ENCODE data around the gene MRPS5.

MRPS5 gene

DNA sequence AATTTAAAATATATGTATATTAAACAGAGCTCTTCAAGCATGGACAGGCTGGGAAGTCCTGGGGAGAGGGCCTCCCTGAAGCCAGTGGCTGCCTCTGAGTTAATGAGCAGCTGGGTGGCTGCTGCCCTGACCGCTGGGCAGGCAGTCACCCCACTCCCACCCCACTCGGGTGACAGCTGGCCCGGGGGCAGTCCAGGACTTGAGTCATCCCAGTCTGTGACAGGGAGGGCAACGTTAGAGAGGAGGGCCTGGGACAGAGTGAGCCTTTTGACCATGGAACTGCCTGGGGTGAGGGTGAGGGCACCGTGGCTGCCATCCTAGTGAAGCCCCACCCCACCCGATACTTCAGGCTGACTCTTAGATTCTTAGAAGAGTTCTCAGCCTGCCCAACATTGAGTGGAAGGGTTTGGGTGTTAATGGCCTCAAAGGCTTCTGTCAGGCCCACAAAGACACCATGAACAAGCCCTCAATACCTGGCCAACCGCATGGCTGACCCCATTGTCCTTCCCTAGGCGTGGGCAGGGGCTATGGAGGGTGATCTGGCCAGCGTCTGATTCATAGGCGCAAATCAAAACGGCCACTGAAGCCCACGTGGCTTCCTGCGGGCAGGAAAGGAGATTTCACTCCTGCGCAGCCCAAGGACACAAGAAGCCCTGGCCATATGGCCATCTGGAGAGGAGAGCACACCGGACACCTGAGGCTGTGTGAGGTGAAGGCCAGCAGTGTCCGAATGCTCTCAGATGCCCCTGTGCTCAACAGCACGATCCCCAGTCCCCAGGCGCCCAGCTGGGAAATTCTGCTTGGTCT lies 47.5 kb downstream of the MRPS5 start:
- Histone ChIP-seq H3K27me3 (ENCODE audit: insufficient read depth, low read length) (no peaks in the 10 kb centered on the region), H3F3A (ENCODE audit: insufficient read depth, low read length) (no peaks in the 10 kb centered on the region), H3K4me3 (ENCODE audit: low read depth, low read length, poor library complexity, severe bottlenecking) (no peak overlapping the region), H3K27ac (ENCODE audit: low read depth, low read length, poor library complexity, severe bottlenecking) (no peak overlapping the region), H3K79me2 (ENCODE audit: insufficient read depth, low read length) (no peaks in the 10 kb centered on the region), H3K4me2 (ENCODE audit: low read length) (no peak overlapping the region), H4K20me1 (ENCODE audit: insufficient read depth, low read length) (no peaks in the 10 kb centered on the region), H3K36me3 (ENCODE audit: insufficient read depth, low read length) (no peaks in the 10 kb centered on the region), H2AFZ (ENCODE audit: low read length) (no peak overlapping the region), H3K9ac (ENCODE audit: low read length) (no peak overlapping the region), H3K9me2 (ENCODE audit: low read depth, low read length) (no peaks in the 10 kb centered on the region), H3K4me1 (ENCODE audit: insufficient read depth, low read length, severe bottlenecking) (peaks cover 7% of the 10 kb centered on the region), H3K9me3 (ENCODE audit: low read length) (no peaks in the 10 kb centered on the region)
- TF ChIP-seq, protein P1, sequence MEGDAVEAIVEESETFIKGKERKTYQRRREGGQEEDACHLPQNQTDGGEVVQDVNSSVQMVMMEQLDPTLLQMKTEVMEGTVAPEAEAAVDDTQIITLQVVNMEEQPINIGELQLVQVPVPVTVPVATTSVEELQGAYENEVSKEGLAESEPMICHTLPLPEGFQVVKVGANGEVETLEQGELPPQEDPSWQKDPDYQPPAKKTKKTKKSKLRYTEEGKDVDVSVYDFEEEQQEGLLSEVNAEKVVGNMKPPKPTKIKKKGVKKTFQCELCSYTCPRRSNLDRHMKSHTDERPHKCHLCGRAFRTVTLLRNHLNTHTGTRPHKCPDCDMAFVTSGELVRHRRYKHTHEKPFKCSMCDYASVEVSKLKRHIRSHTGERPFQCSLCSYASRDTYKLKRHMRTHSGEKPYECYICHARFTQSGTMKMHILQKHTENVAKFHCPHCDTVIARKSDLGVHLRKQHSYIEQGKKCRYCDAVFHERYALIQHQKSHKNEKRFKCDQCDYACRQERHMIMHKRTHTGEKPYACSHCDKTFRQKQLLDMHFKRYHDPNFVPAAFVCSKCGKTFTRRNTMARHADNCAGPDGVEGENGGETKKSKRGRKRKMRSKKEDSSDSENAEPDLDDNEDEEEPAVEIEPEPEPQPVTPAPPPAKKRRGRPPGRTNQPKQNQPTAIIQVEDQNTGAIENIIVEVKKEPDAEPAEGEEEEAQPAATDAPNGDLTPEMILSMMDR (IDR thresholded peaks at IDR 0.05; ENCODE audit: low read length), result no peak
- no peak for TF ChIP-seq EZH2 (IDR thresholded peaks at IDR 0.05; ENCODE audit: borderline replicate concordance, low read length)

DNA sequence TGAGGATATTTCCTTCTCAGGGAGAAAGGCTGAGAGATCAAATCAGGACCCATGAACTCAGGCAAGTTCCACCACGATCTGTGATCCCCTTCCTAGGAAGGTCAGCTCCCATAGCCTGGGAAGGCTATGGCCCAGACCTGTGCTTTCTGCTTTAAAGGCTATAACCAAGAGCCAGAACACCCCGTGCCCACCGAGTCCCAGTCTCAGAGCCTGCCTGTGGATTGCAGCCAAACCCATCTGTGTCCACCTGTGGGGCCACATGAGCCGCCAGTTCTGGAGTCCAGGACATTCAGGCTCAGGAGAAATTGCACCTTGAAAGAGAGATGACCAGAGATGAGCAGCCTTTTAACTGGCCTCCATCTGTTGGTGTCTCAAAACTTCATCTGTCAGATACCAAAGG lies 49.2 kb downstream of the MRPS5 start:
- Histone ChIP-seq H3K27me3 (ENCODE audit: insufficient read depth, low read length) (no peaks in the 10 kb centered on the region), H3K4me3 (ENCODE audit: low read depth, low read length, poor library complexity, severe bottlenecking) (no peak overlapping the region)

GRCh38 chr2:95071856-95072255 lies 49.8 kb downstream of the MRPS5 start:
- no peaks in the 10 kb centered on the region for H3K27me3 ChIP-seq (ENCODE audit: insufficient read depth, low read length)
- H4K20me1 ChIP-seq (ENCODE audit: insufficient read depth, low read length), result no peaks in the 10 kb centered on the region
- H3K27ac ChIP-seq (ENCODE audit: low read depth, low read length, poor library complexity, severe bottlenecking), result no peak overlapping the region
- H3K79me2 ChIP-seq (ENCODE audit: insufficient read depth, low read length), result no peaks in the 10 kb centered on the region
- no peaks in the 10 kb centered on the region for H3F3A ChIP-seq (ENCODE audit: insufficient read depth, low read length)
- no peak overlapping the region for H3K9ac ChIP-seq (ENCODE audit: low read length)
- H3K36me3 ChIP-seq (ENCODE audit: insufficient read depth, low read length), result no peaks in the 10 kb centered on the region
- TF ChIP-seq, protein P1 (IDR thresholded peaks at IDR 0.05; ENCODE audit: low read length), result no peak
- no peak for TF ChIP-seq EZH2 (IDR thresholded peaks at IDR 0.05; ENCODE audit: borderline replicate concordance, low read length)
- peaks cover 7% of the 10 kb centered on the region for H3K4me1 ChIP-seq (ENCODE audit: insufficient read depth, low read length, severe bottlenecking)
- H3K9me3 ChIP-seq (ENCODE audit: low read length), result no peaks in the 10 kb centered on the region
- H3K9me2 ChIP-seq (ENCODE audit: low read depth, low read length), result no peaks in the 10 kb centered on the region
- no peak overlapping the region for H2AFZ ChIP-seq (ENCODE audit: low read length)
- H3K4me2 ChIP-seq (ENCODE audit: low read length), result no peak overlapping the region
- no peak overlapping the region for H3K4me3 ChIP-seq (ENCODE audit: low read depth, low read length, poor library complexity, severe bottlenecking)

More for the DNA sequence above, 49.2 kb downstream of the MRPS5 start:
- H3K4me2 ChIP-seq (ENCODE audit: low read length), result no peak overlapping the region
- H3K4me1 ChIP-seq (ENCODE audit: insufficient read depth, low read length, severe bottlenecking), result peaks cover 7% of the 10 kb centered on the region
- H3K9ac ChIP-seq (ENCODE audit: low read length), result no peak overlapping the region
- H3K9me3 ChIP-seq (ENCODE audit: low read length), result no peaks in the 10 kb centered on the region
- no peaks in the 10 kb centered on the region for H3K79me2 ChIP-seq (ENCODE audit: insufficient read depth, low read length)
- H2AFZ ChIP-seq (ENCODE audit: low read length), result no peak overlapping the region
- H4K20me1 ChIP-seq (ENCODE audit: insufficient read depth, low read length), result no peaks in the 10 kb centered on the region
- no peaks in the 10 kb centered on the region for H3F3A ChIP-seq (ENCODE audit: insufficient read depth, low read length)
- TF ChIP-seq, protein P1 (IDR thresholded peaks at IDR 0.05; ENCODE audit: low read length), result no peak
- no peak for TF ChIP-seq EZH2 (IDR thresholded peaks at IDR 0.05; ENCODE audit: borderline replicate concordance, low read length)
- no peaks in the 10 kb centered on the region for H3K9me2 ChIP-seq (ENCODE audit: low read depth, low read length)
- no peak overlapping the region for H3K27ac ChIP-seq (ENCODE audit: low read depth, low read length, poor library complexity, severe bottlenecking)
- no peaks in the 10 kb centered on the region for H3K36me3 ChIP-seq (ENCODE audit: insufficient read depth, low read length)
